Bronchial epithelial cell (primary cell): ENCODE measurements around the gene OR52E2. TPM values are rescaled to one million over a fixed set of nuclear protein-coding genes. Genes with fewer than 3 reads are reported as not detected.

Experiments used
- DNase-seq: peaks from one replicate; pipeline ENCODE4 v3.0.0-alpha.2; 2010; ENCODE audit warnings: low read depth
- FAIRE-seq: peaks from 2 replicates; lab custom pipeline; 2011; peaks lifted over from hg19 to GRCh38; lab: Jason Lieb, UNC
- H3K27me3 ChIP-seq: 2 replicates; pipeline ENCODE4 v1.5.1; 2011; ENCODE audit warnings: low read length; ENCODE audit not compliant: control insufficient read depth, insufficient read depth
- H3K36me3 ChIP-seq: 2 replicates; pipeline ENCODE4 v1.5.1; 2011; ENCODE audit warnings: low read length; ENCODE audit not compliant: control insufficient read depth, insufficient read depth
- H3K4me3 ChIP-seq: 2 replicates; pipeline ENCODE4 v1.5.1; 2011; ENCODE audit warnings: mild to moderate bottlenecking, low read depth, low read length, control low read depth
- CTCF ChIP-seq: IDR thresholded peaks from 2 replicates; pipeline ENCODE4 v1.5.1; 2011; ENCODE audit warnings: mild to moderate bottlenecking, moderate library complexity, low read length, control low read depth, inconsistent platforms; ENCODE audit not compliant: insufficient read depth, severe bottlenecking
- total RNA-seq: library from RNA; depleted of rRNA; stranded (reverse); fragments of >200 nt; gene quantifications from 2 replicates; pipeline ENCODE4 v1.2.1, GENCODE V29; 2014

OR52E2 gene
- total RNA-seq, result not detected in 2 replicates

- H3K4me3 ChIP-seq, result no peak within 1 kb of the TSS
- DNase-seq (no peak), FAIRE-seq (no peak)
- no peaks in the 10 kb centered on the region for H3K27me3 ChIP-seq
- no peak for TF ChIP-seq CTCF
- no peaks in the 10 kb centered on the region for H3K36me3 ChIP-seq
Measured at GRCh38 chr11:5059391-5059790, at the start of gene OR52E2. Gene OR52E2, minus strand, starts transcription at chr11:5059627. Its CDS starts 0 bp downstream, at chr11:5059627.

- no peak for DNase-seq
- no peaks in the 10 kb centered on the region for H3K27me3 ChIP-seq
- no peak for TF ChIP-seq CTCF
- H3K36me3 ChIP-seq, result no peaks in the 10 kb centered on the region
- no peak overlapping the region for H3K4me3 ChIP-seq
- no peak for FAIRE-seq
Measured at GRCh38 chr11:5107285-5107684, 47.9 kb upstream of the OR52E2 start.

GRCh38 chr11:5103066-5103465 is 43.6 kb upstream of the OR52E2 start:
- Histone ChIP-seq H3K36me3 (no peaks in the 10 kb centered on the region), H3K4me3 (no peak overlapping the region), H3K27me3 (no peaks in the 10 kb centered on the region)
- FAIRE-seq, result no peak
- no peak for DNase-seq
- no peak for TF ChIP-seq CTCF

GRCh38 chr11:5102246-5102645 is 42.8 kb upstream of the OR52E2 start:
- Histone ChIP-seq H3K27me3 (no peaks in the 10 kb centered on the region), H3K36me3 (no peaks in the 10 kb centered on the region), H3K4me3 (no peak overlapping the region)
- FAIRE-seq, result no peak
- no peak for TF ChIP-seq CTCF
- DNase-seq, result no peak

GRCh38 chr11:5096011-5096410 is 36.6 kb upstream of the OR52E2 start:
- FAIRE-seq, result no peak

More at GRCh38 chr11:5096011-5096410, 36.6 kb upstream of the OR52E2 start:
- TF ChIP-seq CTCF, result no peak
- Histone ChIP-seq H3K36me3 (no peaks in the 10 kb centered on the region), H3K27me3 (no peaks in the 10 kb centered on the region), H3K4me3 (no peak overlapping the region)
- DNase-seq, result no peak
